ENCODE measurements around the gene ARID3B. TPM values are rescaled to one million over a fixed set of nuclear protein-coding genes. Genes with fewer than 3 reads are reported as not detected.

Gene ARID3B
- total and polyA plus RNA-seq, 2 of the 13 experiments (the other 11 are each of a cell fraction or from before 2014, with no cell fraction given): 5.3 to 12.8 TPM

GRCh38 chr15:74545776-74546656, 5.0 kb downstream of the ARID3B start (continued):
- no peak for TF ChIP-seq ETS1 (CRISPR knock-in tag; IDR thresholded peaks at IDR 0.05)
- TF ChIP-seq TCF7L2 (IDR thresholded peaks at IDR 0.05; ENCODE audit: low read depth, low read length): no peak; the same call in 1 of the 2 replicates
- 0 out of 2 replicates have a peak, but pooled peaks have one; percentile 45 for TF ChIP-seq ZNF782 (CRISPR knock-in tag; IDR thresholded peaks at IDR 0.05; ENCODE audit: borderline replicate concordance)
- TF ChIP-seq BCL6 (CRISPR knock-in tag; IDR thresholded peaks at IDR 0.05): peak; percentile 100
- TF ChIP-seq UBTF (CRISPR knock-in tag; IDR thresholded peaks at IDR 0.05): peak; percentile 81
- no peak for TF ChIP-seq GTF2F1 (IDR thresholded peaks at IDR 0.05; ENCODE audit: low read length)
- peak; percentile 82; the same call in 1 of the 2 replicates for TF ChIP-seq PRMT3 (CRISPR knock-in tag; IDR thresholded peaks at IDR 0.05; ENCODE audit: borderline replicate concordance, low read depth)
- TF ChIP-seq TBX2 (CRISPR knock-in tag; IDR thresholded peaks at IDR 0.05; ENCODE audit: borderline replicate concordance): peak; percentile 95
- peak; percentile 97; the same call in 1 of the 2 replicates for TF ChIP-seq ZNF788 (CRISPR knock-in tag; IDR thresholded peaks at IDR 0.05; ENCODE audit: borderline replicate concordance)
- peak; percentile 95 for TF ChIP-seq ZNF501 (CRISPR knock-in tag; IDR thresholded peaks at IDR 0.05)
- no peak for TF ChIP-seq ZNF30 (CRISPR knock-in tag; IDR thresholded peaks at IDR 0.05)
- no peak for TF ChIP-seq ZNF546 (CRISPR knock-in tag; conservative IDR thresholded peaks at IDR 0.05)
- TF ChIP-seq SP1 (IDR thresholded peaks at IDR 0.05): no peak
- TF ChIP-seq SP1 (CRISPR knock-in tag; IDR thresholded peaks at IDR 0.05): peak; percentile 54; the same call in 1 of the 2 replicates
- TF ChIP-seq ZNF850 (CRISPR knock-in tag; conservative IDR thresholded peaks at IDR 0.05): no peak
- TF ChIP-seq ZNF101 (CRISPR knock-in tag; IDR thresholded peaks at IDR 0.05; ENCODE audit: borderline replicate concordance, low read depth): no peak
- no peak for TF ChIP-seq HCFC1 (IDR thresholded peaks at IDR 0.05; ENCODE audit: low read depth, low read length)
- peak; percentile 58; the same call in 1 of the 2 replicates for TF ChIP-seq ZFX (CRISPR knock-in tag; IDR thresholded peaks at IDR 0.05; ENCODE audit: low read depth)
- peak; percentile 93 for TF ChIP-seq SP5 (CRISPR knock-in tag; IDR thresholded peaks at IDR 0.05; ENCODE audit: borderline replicate concordance, low read depth)
- TF ChIP-seq, protein P1, sequence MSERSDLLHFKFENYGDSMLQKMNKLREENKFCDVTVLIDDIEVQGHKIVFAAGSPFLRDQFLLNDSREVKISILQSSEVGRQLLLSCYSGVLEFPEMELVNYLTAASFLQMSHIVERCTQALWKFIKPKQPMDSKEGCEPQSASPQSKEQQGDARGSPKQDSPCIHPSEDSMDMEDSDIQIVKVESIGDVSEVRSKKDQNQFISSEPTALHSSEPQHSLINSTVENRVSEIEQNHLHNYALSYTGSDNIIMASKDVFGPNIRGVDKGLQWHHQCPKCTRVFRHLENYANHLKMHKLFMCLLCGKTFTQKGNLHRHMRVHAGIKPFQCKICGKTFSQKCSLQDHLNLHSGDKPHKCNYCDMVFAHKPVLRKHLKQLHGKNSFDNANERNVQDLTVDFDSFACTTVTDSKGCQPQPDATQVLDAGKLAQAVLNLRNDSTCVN (CRISPR knock-in tag; IDR thresholded peaks at IDR 0.05; ENCODE audit: borderline replicate concordance): peak; percentile 79; the same call in 1 of the 2 replicates
- TF ChIP-seq NFKB2 (CRISPR knock-in tag; IDR thresholded peaks at IDR 0.05; ENCODE audit: borderline replicate concordance): peak; percentile 73; the same call in 1 of the 2 replicates
- TF ChIP-seq MAFG (CRISPR knock-in tag; IDR thresholded peaks at IDR 0.05): peak; percentile 93
- TF ChIP-seq HDAC6 (IDR thresholded peaks at IDR 0.05; ENCODE audit: low read depth, low read length): no peak
- TF ChIP-seq ZNF235 (CRISPR knock-in tag; IDR thresholded peaks at IDR 0.05; ENCODE audit: borderline replicate concordance): peak; percentile 59; the same call in 1 of the 2 replicates
- peak; percentile 48; the same call in 1 of the 2 replicates for TF ChIP-seq ZNF644 (CRISPR knock-in tag; IDR thresholded peaks at IDR 0.05; ENCODE audit: low read depth)
- no peak for TF ChIP-seq ZMYM2 (CRISPR knock-in tag; IDR thresholded peaks at IDR 0.05)
- TF ChIP-seq POLR2G (IDR thresholded peaks at IDR 0.05; ENCODE audit: low read depth, low read length): no peak

Measured in HepG2 (cell line).